H9 (cell line): Measurements from ENCODE around the gene KRT6B. TPM values are rescaled to one million over a fixed set of nuclear protein-coding genes. Genes with fewer than 3 reads are reported as not detected.
A peak's percentile ranks its signal among the peaks of the same experiment; 100 is the strongest.

Experiments used
- DNase-seq: peaks from one replicate; pipeline ENCODE4 v3.0.0-alpha.2; 2017
- H2AFZ ChIP-seq: one replicate; pipeline ENCODE4 v1.6.1; 2013; ENCODE audit warnings: mild to moderate bottlenecking, low read length, control low read depth, moderate library complexity
- H2AK5ac ChIP-seq: 2 replicates; pipeline ENCODE4 v1.6.1; 2013; ENCODE audit warnings: low read length, control low read depth, mixed read lengths; ENCODE audit not compliant: insufficient read length
- H2BK120ac ChIP-seq: one replicate; pipeline ENCODE4 v1.6.1; 2013; ENCODE audit warnings: low read depth, mild to moderate bottlenecking, low read length, control low read depth, inconsistent platforms; ENCODE audit not compliant: poor library complexity, severe bottlenecking
- H2BK12ac ChIP-seq: 2 replicates; pipeline ENCODE4 v1.6.1; 2013; ENCODE audit warnings: low read length, control low read depth, mixed read lengths, low read depth; ENCODE audit not compliant: insufficient read length
- H2BK15ac ChIP-seq: 2 replicates; pipeline ENCODE4 v1.6.1; 2013; ENCODE audit warnings: low read depth, low read length, control low read depth
- H2BK20ac ChIP-seq: one replicate; pipeline ENCODE4 v1.6.1; 2013; ENCODE audit warnings: low read depth, mild to moderate bottlenecking, low read length, control low read depth, inconsistent platforms; ENCODE audit not compliant: poor library complexity, severe bottlenecking
- H2BK5ac ChIP-seq: 2 replicates; pipeline ENCODE4 v1.6.1; 2013; ENCODE audit warnings: low read length, control low read depth, mixed read lengths; ENCODE audit not compliant: insufficient read length
- H3K14ac ChIP-seq: 2 replicates; pipeline ENCODE4 v1.6.1; 2013; ENCODE audit warnings: low read length, control low read depth; ENCODE audit not compliant: insufficient read depth
- H3K18ac ChIP-seq: 2 replicates; pipeline ENCODE4 v1.6.1; 2013; ENCODE audit warnings: low read depth, mild to moderate bottlenecking, mixed read lengths, low read length, control low read depth; ENCODE audit not compliant: insufficient read length
- H3K23ac ChIP-seq: 2 replicates; pipeline ENCODE4 v1.6.1; 2013; ENCODE audit warnings: low read length, control low read depth, mixed read lengths, low read depth; ENCODE audit not compliant: insufficient read length
- H3K23me2 ChIP-seq: 2 replicates; pipeline ENCODE4 v1.6.1; 2013; ENCODE audit warnings: low read depth, mild to moderate bottlenecking, mixed read lengths, low read length, control low read depth; ENCODE audit not compliant: insufficient read length, poor library complexity, severe bottlenecking
- H3K27ac ChIP-seq: 2 replicates; pipeline ENCODE4 v1.5.1; 2013; ENCODE audit warnings: low read length, control low read depth, mixed read lengths, low read depth; ENCODE audit not compliant: insufficient read length
- H3K27me3 ChIP-seq: 2 replicates; pipeline ENCODE4 v1.6.1; 2013; ENCODE audit warnings: low read length, control low read depth, inconsistent platforms; ENCODE audit not compliant: insufficient read depth
- H3K4ac ChIP-seq: 2 replicates; pipeline ENCODE4 v1.6.1; 2013; ENCODE audit warnings: low read depth, mild to moderate bottlenecking, control low read depth, inconsistent platforms, low read length, moderate library complexity
- H3K4me1 ChIP-seq: 2 replicates; pipeline ENCODE4 v1.6.1; 2013; ENCODE audit warnings: low read length, control low read depth, inconsistent platforms; ENCODE audit not compliant: insufficient read depth
- H3K4me2 ChIP-seq: 2 replicates; pipeline ENCODE4 v1.6.1; 2013; ENCODE audit warnings: low read length, control low read depth, mixed read lengths; ENCODE audit not compliant: insufficient read length, insufficient read depth
- H3K56ac ChIP-seq: 2 replicates; pipeline ENCODE4 v1.6.1; 2013; ENCODE audit warnings: low read depth, mild to moderate bottlenecking, mixed read lengths, low read length, control low read depth; ENCODE audit not compliant: insufficient read length
- H3K79me1 ChIP-seq: 2 replicates; pipeline ENCODE4 v1.6.1; 2013; ENCODE audit warnings: low read depth, mild to moderate bottlenecking, moderate library complexity, low read length, control low read depth, inconsistent platforms; ENCODE audit not compliant: insufficient read depth, poor library complexity, severe bottlenecking
- H3K79me2 ChIP-seq: 2 replicates; pipeline ENCODE4 v1.6.1; 2013; ENCODE audit warnings: low read length, control low read depth, inconsistent platforms; ENCODE audit not compliant: insufficient read depth
- H3K9ac ChIP-seq: 2 replicates; pipeline ENCODE4 v1.6.1; 2013; ENCODE audit warnings: low read length, control low read depth, mixed read lengths; ENCODE audit not compliant: insufficient read length; ENCODE audit errors: extremely low read depth
- H3K9me3 ChIP-seq: one replicate; pipeline ENCODE4 v1.6.1; 2013; ENCODE audit warnings: low read depth, low read length, inconsistent platforms; ENCODE audit not compliant: control insufficient read depth
- H3T11ph ChIP-seq: one replicate; pipeline ENCODE4 v1.6.1; 2013; ENCODE audit warnings: mild to moderate bottlenecking, low read length, control low read depth, inconsistent platforms
- H4K20me1 ChIP-seq: one replicate; pipeline ENCODE4 v1.6.1; 2013; ENCODE audit not compliant: control insufficient read depth, insufficient read length, insufficient read depth
- H4K5ac ChIP-seq: 2 replicates; pipeline ENCODE4 v1.6.1; 2013; ENCODE audit warnings: low read depth, mild to moderate bottlenecking, mixed read lengths, low read length, control low read depth; ENCODE audit not compliant: insufficient read length
- H4K8ac ChIP-seq: replicated peaks from 2 replicates; pipeline ENCODE4 v1.6.1; 2013; ENCODE audit warnings: low read length, control low read depth, mixed read lengths, low read depth; ENCODE audit not compliant: insufficient read length
- H4K91ac ChIP-seq: 2 replicates; pipeline ENCODE4 v1.6.1; 2013; ENCODE audit warnings: low read depth, mild to moderate bottlenecking, moderate library complexity, mixed read lengths, low read length, control low read depth; ENCODE audit not compliant: insufficient read length
- H3K27ac Mint-ChIP-seq, 3 experiments: 2 replicates in 2 of 3; 3 replicates in 1 of 3; pipeline ENCODE4 v1.8.0; 2020 to 2021; ENCODE audit warnings: mixed read lengths in 3 of 3, mild to moderate bottlenecking in 1 of 3, moderate library complexity in 1 of 3
- H3K27me3 Mint-ChIP-seq: 2 replicates; pipeline ENCODE4 v1.8.0; 2021; ENCODE audit warnings: low read depth, mild to moderate bottlenecking, moderate library complexity, mixed read lengths
- H3K36me3 Mint-ChIP-seq, 3 experiments: 2 replicates in 2 of 3; 3 replicates in 1 of 3; pipeline ENCODE4 v1.8.0; 2020 to 2021; ENCODE audit warnings: low read depth in 3 of 3, mixed read lengths in 3 of 3; ENCODE audit not compliant: insufficient read depth in 1 of 3
- H3K4me1 Mint-ChIP-seq, 2 experiments: 2 replicates each; pipeline ENCODE4 v1.8.0; 2020; ENCODE audit warnings: mixed read lengths in 2 of 2
- H3K4me3 Mint-ChIP-seq, 2 experiments: 2 replicates in 1 of 2; 3 replicates in 1 of 2; pipeline ENCODE4 v1.8.0; 2020 to 2021; ENCODE audit warnings: mild to moderate bottlenecking in 2 of 2, mixed read lengths in 2 of 2, moderate library complexity in 1 of 2
- H3K9me3 Mint-ChIP-seq, 2 experiments: 2 replicates in 1 of 2; 3 replicates in 1 of 2; pipeline ENCODE4 v1.8.0; 2020; ENCODE audit warnings: mild to moderate bottlenecking in 2 of 2, mixed read lengths in 2 of 2, moderate library complexity in 1 of 2
- CTCF ChIP-seq: fragments of 200-600 bp; sonication (generic); conservative IDR thresholded peaks from 3 replicates; pipeline ENCODE4 v1.8.0; 2021; ENCODE audit warnings: antibody characterized with exemption, mild to moderate bottlenecking
- WGBS: extraction: QIAGEN DNeasy Blood & Tissue Kit; methylation state at CpG from one replicate; pipeline ENCODE4 v1.1.7; 2013; ENCODE audit warnings: missing lambda C conversion rate, low lambda C conversion rate, mixed read lengths; ENCODE audit not compliant: insufficient read length; ENCODE audit errors: extremely low coverage; 5-methylcytosine and 5-hydroxymethylcytosine counted together
- total RNA-seq: library from RNA; stranded (reverse); gene quantifications from 2 replicates; pipeline ENCODE4 v1.2.1, GENCODE V29; 2021

The KRT6B gene
- total RNA-seq, 1 experiment from 2014 or later, result not detected

GRCh38 chr12:52433501-52434080 is 18.4 kb downstream of the KRT6B start:
- Histone ChIP-seq H3K27ac (no peak overlapping the region), H2AFZ (no peak overlapping the region), H4K91ac (no peak overlapping the region), H3K56ac (no peak overlapping the region), H4K5ac (no peak overlapping the region), H3K14ac (no peak overlapping the region), H4K20me1 (no peaks in the 10 kb centered on the region), H3K4me1 (no peaks in the 10 kb centered on the region), H2BK20ac (no peak overlapping the region), H3K4ac (no peak overlapping the region), H2AK5ac (no peak overlapping the region), H4K8ac (no peak overlapping the region), H3K79me1 (no peaks in the 10 kb centered on the region), H2BK12ac (no peak overlapping the region), H2BK15ac (no peak overlapping the region), H2BK5ac (no peak overlapping the region), H3K9ac (no peak overlapping the region), H3K27me3 (no peaks in the 10 kb centered on the region), H3K4me2 (no peak overlapping the region), H3K23ac (no peak overlapping the region), H3K9me3 (no peaks in the 10 kb centered on the region), H2BK120ac (no peak overlapping the region), H3K18ac (no peak overlapping the region), H3K23me2 (no peaks in the 10 kb centered on the region), H3K79me2 (no peaks in the 10 kb centered on the region), H3T11ph (no peak overlapping the region)
- peak; percentile 20 for DNase-seq
- no peak overlapping the region for H3K4me3 Mint-ChIP-seq
- peaks cover 36% of the 10 kb centered on the region for H3K27me3 Mint-ChIP-seq
- H3K36me3 Mint-ChIP-seq, result no peaks in the 10 kb centered on the region
- no peak for TF ChIP-seq CTCF
- H3K27ac Mint-ChIP-seq, result no peak overlapping the region
- no peaks in the 10 kb centered on the region for H3K9me3 Mint-ChIP-seq
- WGBS, result no CpG with 5 or more reads among the region's 12 CpGs
- peaks cover 0 to 9% of the 10 kb centered on the region in 2 experiments; a peak in 3 of 4 replicates for H3K4me1 Mint-ChIP-seq
